ACC112 (cell line): ENCODE results near the gene CD247.

Source experiments
- H2AFZ ChIP-seq: fragments of 200-600 bp; sonication (generic); one replicate; pipeline ENCODE4 v1.6.0; 2017; ENCODE audit warnings: antibody characterized with exemption, low read length; ENCODE audit not compliant: unreplicated experiment
- H3K27ac ChIP-seq: fragments of 200-600 bp; sonication (generic); 2 replicates; pipeline ENCODE4 v1.5.1; 2014; ENCODE audit warnings: low read depth, mild to moderate bottlenecking, antibody characterized with exemption, low read length, moderate library complexity
- H3K27me3 ChIP-seq: fragments of 200-600 bp; sonication (generic); 2 replicates; pipeline ENCODE4 v1.6.1; 2014; ENCODE audit warnings: mild to moderate bottlenecking, antibody characterized with exemption, low read length, moderate library complexity, mixed read lengths; ENCODE audit not compliant: insufficient read depth
- H3K36me3 ChIP-seq: fragments of 200-600 bp; sonication (generic); 2 replicates; pipeline ENCODE4 v1.6.1; 2016; ENCODE audit warnings: mild to moderate bottlenecking, antibody characterized with exemption, low read length, moderate library complexity, mixed read lengths; ENCODE audit not compliant: insufficient read depth
- H3K4me1 ChIP-seq: fragments of 200-600 bp; sonication (generic); one replicate; pipeline ENCODE4 v1.6.1; 2016; ENCODE audit warnings: low read length, mixed read lengths; ENCODE audit not compliant: insufficient read depth, unreplicated experiment, control insufficient read depth
- H3K4me3 ChIP-seq: fragments of 200-600 bp; sonication (generic); 2 replicates; pipeline ENCODE4 v1.5.1; 2014; ENCODE audit warnings: mild to moderate bottlenecking, low read depth, low read length
- H3K79me2 ChIP-seq: fragments of 200-600 bp; sonication (generic); one replicate; pipeline ENCODE4 v1.6.0; 2016; ENCODE audit warnings: low read length; ENCODE audit not compliant: control insufficient read depth, unreplicated experiment, insufficient read depth

The CD247 gene

DNA sequence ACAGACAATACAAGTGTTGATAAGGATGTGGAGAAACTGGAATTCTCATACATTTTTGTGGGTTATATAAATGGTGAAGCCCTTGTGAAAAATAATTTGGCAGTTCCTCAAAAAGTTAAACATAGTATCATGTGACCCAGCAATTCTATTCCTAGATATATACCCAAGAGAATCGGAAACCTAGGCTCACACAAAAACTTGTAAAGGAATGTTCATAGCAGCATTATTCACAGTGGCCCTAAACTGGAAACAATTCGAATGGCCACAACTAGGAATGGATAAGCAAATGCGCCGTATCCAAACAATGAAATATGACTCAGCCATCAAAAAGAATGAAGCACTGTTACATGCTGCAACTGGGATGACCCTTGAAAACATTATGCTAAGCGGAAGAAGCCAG, 3.9 kb upstream of the CD247 start:
- Histone ChIP-seq H3K79me2 (no peaks in the 10 kb centered on the region), H3K27ac (no peak overlapping the region), H3K27me3 (peaks cover 64% of the 10 kb centered on the region), H3K4me1 (no peaks in the 10 kb centered on the region), H3K36me3 (no peaks in the 10 kb centered on the region), H3K4me3 (no peak overlapping the region), H2AFZ (no peak overlapping the region)

GRCh38 chr1:167520711-167521206, 2.4 kb upstream of the CD247 start:
- Histone ChIP-seq H3K4me3 (no peak overlapping the region), H3K4me1 (no peaks in the 10 kb centered on the region), H3K79me2 (no peaks in the 10 kb centered on the region), H2AFZ (no peak overlapping the region), H3K27me3 (peaks cover 55% of the 10 kb centered on the region), H3K36me3 (no peaks in the 10 kb centered on the region), H3K27ac (no peak overlapping the region)

DNA sequence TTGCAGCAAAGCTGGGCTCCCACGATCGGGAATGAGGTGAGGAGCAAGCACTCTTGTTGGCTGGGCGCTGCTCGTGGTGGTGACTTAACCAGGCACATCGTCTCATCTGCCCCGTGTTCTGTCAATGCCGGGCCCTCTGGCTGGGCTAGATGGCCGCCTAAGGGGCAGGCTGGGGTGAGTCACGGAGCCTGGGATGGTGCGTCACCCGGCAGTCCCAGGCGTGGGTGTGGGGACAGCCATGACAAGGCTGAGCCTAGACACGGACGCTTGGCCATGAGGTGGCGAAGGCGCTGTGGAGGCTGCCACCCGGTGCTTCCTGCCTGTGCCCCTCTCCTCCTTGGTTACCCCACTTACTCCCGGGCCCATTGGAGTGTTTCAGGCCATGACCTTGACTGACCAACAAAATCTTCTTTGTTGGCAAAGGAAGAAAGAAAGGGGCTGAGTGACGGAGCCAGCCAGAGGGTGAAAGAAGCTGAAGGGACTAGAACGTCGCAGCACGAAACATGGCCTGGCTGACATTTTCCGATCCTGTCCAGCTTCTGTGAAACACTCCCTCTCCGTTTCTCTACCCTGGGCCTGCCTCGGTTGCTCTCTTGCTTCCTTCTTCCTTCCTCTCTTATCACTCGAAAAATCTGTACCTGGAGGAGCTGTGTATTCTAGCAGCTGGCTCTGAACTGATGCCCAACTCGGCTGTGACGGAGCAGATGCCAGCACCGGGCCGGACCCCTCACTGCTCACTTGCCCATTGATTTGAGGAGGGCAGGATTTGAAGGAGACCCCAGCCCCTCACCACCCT, 596 bp downstream of the CD247 start:
- Histone ChIP-seq H3K27me3 (peaks cover 53% of the 10 kb centered on the region), H3K4me1 (no peaks in the 10 kb centered on the region), H3K27ac (no peak overlapping the region), H3K79me2 (no peaks in the 10 kb centered on the region), H3K36me3 (no peaks in the 10 kb centered on the region), H3K4me3 (no peak overlapping the region), H2AFZ (no peak overlapping the region)

GRCh38 chr1:167516404-167517388, 1.6 kb downstream of the CD247 start:
- no peak overlapping the region for H2AFZ ChIP-seq
- H3K27me3 ChIP-seq: peaks cover 50% of the 10 kb centered on the region
- no peaks in the 10 kb centered on the region for H3K36me3 ChIP-seq
- no peak overlapping the region for H3K27ac ChIP-seq
- H3K79me2 ChIP-seq: no peaks in the 10 kb centered on the region
- no peak overlapping the region for H3K4me3 ChIP-seq
- no peaks in the 10 kb centered on the region for H3K4me1 ChIP-seq

DNA sequence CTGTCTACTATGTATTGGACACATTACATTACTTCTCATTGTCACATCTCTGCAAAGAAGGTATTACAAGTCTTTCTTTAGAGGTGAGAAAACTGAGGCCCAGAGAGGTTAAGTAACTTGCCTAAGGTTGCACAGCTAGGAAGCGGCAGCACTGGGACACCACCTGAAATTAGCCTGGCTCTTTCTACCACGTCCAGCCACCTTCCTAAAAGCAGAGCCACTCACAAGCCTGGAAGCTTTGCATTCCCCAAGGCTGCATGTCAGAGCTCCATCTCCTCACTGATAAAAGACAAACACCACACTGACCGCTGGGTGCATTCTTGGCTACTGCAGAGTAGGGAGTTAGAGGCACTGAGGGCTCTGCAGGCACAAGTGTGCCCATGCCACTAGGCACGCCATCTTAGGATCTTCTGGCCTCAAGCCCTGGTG, 2.4 kb downstream of the CD247 start:
- Histone ChIP-seq H3K4me3 (no peak overlapping the region), H3K36me3 (no peaks in the 10 kb centered on the region), H2AFZ (no peak overlapping the region), H3K79me2 (no peaks in the 10 kb centered on the region), H3K4me1 (no peaks in the 10 kb centered on the region), H3K27ac (no peak overlapping the region), H3K27me3 (peaks cover 48% of the 10 kb centered on the region)

GRCh38 chr1:167515461-167515860, 2.9 kb downstream of the CD247 start:
- no peak overlapping the region for H3K27ac ChIP-seq
- no peaks in the 10 kb centered on the region for H3K36me3 ChIP-seq
- no peak overlapping the region for H2AFZ ChIP-seq
- no peak overlapping the region for H3K4me3 ChIP-seq
- peaks cover 48% of the 10 kb centered on the region for H3K27me3 ChIP-seq
- H3K4me1 ChIP-seq: no peaks in the 10 kb centered on the region
- H3K79me2 ChIP-seq: no peaks in the 10 kb centered on the region

GRCh38 chr1:167514288-167514687, 4.0 kb downstream of the CD247 start:
- H3K27ac ChIP-seq: no peak overlapping the region

DNA sequence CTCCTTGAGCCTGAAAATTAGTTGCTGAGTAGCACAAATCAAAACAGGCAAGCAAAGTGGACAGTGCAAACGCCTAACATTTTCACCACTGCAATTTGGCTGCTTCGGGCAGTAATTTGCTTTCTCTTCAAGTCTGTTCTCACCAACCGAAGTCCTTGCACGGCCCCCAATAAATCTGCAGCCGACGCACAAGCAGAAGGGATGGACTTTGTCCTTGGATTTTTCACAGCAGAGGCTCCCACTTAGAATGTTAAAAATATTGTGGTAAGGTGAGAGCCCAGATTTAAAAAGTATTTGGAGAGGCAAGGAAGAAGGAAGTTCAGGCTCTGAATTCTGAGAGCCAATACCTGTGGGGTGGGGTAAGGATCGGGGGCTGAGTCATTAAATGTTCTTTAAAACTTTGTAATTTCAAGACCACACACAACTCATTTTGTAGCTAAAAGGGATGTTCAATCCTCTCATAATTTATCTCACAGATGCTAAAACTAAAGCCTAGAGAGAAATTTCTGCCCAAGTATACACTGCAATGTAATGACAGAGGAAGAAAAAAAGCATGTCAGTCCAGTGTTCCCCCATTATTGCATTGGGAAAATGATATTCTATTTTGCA, 6.2 kb downstream of the CD247 start:
- Histone ChIP-seq H3K79me2 (no peaks in the 10 kb centered on the region), H3K36me3 (no peaks in the 10 kb centered on the region), H3K4me3 (no peak overlapping the region), H3K27ac (no peak overlapping the region), H2AFZ (no peak overlapping the region), H3K4me1 (no peaks in the 10 kb centered on the region), H3K27me3 (peaks cover 51% of the 10 kb centered on the region)

More at GRCh38 chr1:167514288-167514687, 4.0 kb downstream of the CD247 start:
- no peaks in the 10 kb centered on the region for H3K4me1 ChIP-seq
- no peak overlapping the region for H2AFZ ChIP-seq
- H3K4me3 ChIP-seq: no peak overlapping the region
- H3K79me2 ChIP-seq: no peaks in the 10 kb centered on the region
- H3K27me3 ChIP-seq: peaks cover 48% of the 10 kb centered on the region
- H3K36me3 ChIP-seq: no peaks in the 10 kb centered on the region

DNA sequence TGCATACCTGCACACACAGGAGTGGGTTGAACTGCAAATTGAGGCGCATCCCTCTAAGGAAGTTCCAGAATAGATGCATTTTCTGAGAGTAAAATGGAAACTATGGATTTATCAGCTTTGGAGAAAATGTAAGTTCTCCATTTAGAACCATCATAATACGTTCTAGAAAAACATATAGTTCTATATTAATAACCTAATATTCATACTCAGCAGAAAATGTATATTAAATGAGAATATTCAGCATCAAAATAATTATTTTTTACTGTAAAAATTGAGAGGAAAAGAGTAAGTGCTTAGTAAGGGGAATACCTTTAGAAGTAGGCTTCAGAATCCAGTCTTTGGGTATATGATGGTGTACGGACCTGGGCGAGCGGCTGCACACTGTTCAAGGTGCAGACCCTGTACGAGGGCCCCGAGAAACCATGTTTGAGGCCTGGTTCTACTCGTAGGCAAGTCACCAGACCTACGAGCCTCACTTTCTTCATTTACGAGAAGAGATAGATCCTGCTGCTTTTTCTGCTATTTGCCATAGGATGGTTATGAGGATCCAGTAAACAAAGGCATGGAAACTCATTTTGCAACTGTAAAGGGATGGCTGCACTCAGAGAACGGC, 6.8 kb downstream of the CD247 start:
- H3K79me2 ChIP-seq: no peaks in the 10 kb centered on the region
- H3K36me3 ChIP-seq: no peaks in the 10 kb centered on the region
- no peaks in the 10 kb centered on the region for H3K4me1 ChIP-seq
- H3K4me3 ChIP-seq: no peak overlapping the region
- H3K27me3 ChIP-seq: peaks cover 51% of the 10 kb centered on the region
- H3K27ac ChIP-seq: no peak overlapping the region
- no peak overlapping the region for H2AFZ ChIP-seq

DNA sequence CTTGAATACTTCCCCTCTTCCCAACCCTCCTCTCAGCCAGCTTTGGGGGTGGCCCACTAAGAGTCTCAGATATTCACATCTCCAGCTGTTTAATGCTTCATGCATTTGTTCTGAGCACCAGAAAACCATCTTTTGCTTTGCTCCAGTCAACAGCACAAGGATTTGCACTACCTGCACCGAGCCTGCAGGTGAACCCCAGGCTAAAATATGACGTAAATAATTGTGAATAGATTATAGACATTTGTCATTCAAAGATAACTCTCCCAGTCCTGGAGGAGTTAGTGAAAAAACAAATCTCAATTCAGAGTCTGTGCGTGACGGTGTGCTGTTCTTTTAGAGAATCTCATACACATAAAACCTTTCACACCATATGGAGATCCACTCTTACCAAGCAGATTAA, 7.4 kb downstream of the CD247 start:
- H3K27me3 ChIP-seq: peaks cover 54% of the 10 kb centered on the region
- no peak overlapping the region for H3K27ac ChIP-seq
- no peaks in the 10 kb centered on the region for H3K36me3 ChIP-seq
- H3K4me3 ChIP-seq: no peak overlapping the region
- no peak overlapping the region for H2AFZ ChIP-seq
- no peaks in the 10 kb centered on the region for H3K79me2 ChIP-seq
- H3K4me1 ChIP-seq: no peaks in the 10 kb centered on the region
